Endothelial cell of umbilical vein (primary cell): ENCODE data around the gene DGKD.

Source experiments
- CTCF ChIP-seq, 2 donors: IDR thresholded peaks; 1 replicate in 1 of 2; 2 replicates in 1 of 2; pipeline ENCODE4 v1.5.1; 2011; ENCODE audit warnings: low read length in 2 of 2, mild to moderate bottlenecking in 2 of 2, moderate library complexity in 2 of 2, control low read depth in 1 of 2, inconsistent platforms in 1 of 2, low read depth in 1 of 2; ENCODE audit not compliant: insufficient read depth in 1 of 2; ENCODE audit errors: extremely low read depth in 1 of 2
- EZH2 ChIP-seq: IDR thresholded peaks from 2 replicates; pipeline ENCODE4 v1.6.1; 2012; ENCODE audit warnings: borderline replicate concordance, low read depth, mild to moderate bottlenecking, moderate library complexity, low read length, inconsistent platforms; ENCODE audit not compliant: severe bottlenecking
- FOS ChIP-seq: IDR thresholded peaks from 2 replicates; pipeline ENCODE4 v1.6.1; 2011; ENCODE audit warnings: mild to moderate bottlenecking, low read length, moderate library complexity, borderline replicate concordance; ENCODE audit not compliant: insufficient read depth
- JUN ChIP-seq: IDR thresholded peaks from 2 replicates; pipeline ENCODE4 v1.6.1; 2011; ENCODE audit warnings: borderline replicate concordance, low read depth; ENCODE audit not compliant: insufficient read length, insufficient read depth
- MAX ChIP-seq: IDR thresholded peaks from 2 replicates; pipeline ENCODE4 v1.6.1; 2011; ENCODE audit not compliant: insufficient read depth, insufficient read length
- MYC ChIP-seq: IDR thresholded peaks from one replicate; pipeline ENCODE4 v1.6.1; 2011; ENCODE audit warnings: mild to moderate bottlenecking, low read depth, low read length
- POLR2A ChIP-seq: IDR thresholded peaks from 2 replicates; pipeline ENCODE4 v1.6.1; 2012; ENCODE audit warnings: low read depth, mild to moderate bottlenecking, control low read depth, low read length
- POLR2AphosphoS5 ChIP-seq: IDR thresholded peaks from 2 replicates; pipeline ENCODE4 v1.6.1; 2012; ENCODE audit warnings: low read depth, mild to moderate bottlenecking, control low read depth, low read length, moderate library complexity; ENCODE audit not compliant: insufficient read depth

GRCh38 chr2:233490831-233491230 is 136.5 kb downstream of the DGKD start:
- no peak for TF ChIP-seq CTCF (IDR thresholded peaks at IDR 0.05; ENCODE audit: extremely low read depth in 1 of 2, insufficient read depth in 1 of 2, low read depth in 1 of 2, low read length in 2 of 2)
- TF ChIP-seq EZH2: no peak
- TF ChIP-seq POLR2A: no peak
- TF ChIP-seq JUN: no peak
- no peak for TF ChIP-seq POLR2AphosphoS5
- no peak for TF ChIP-seq MAX
- no peak for TF ChIP-seq MYC
- no peak for TF ChIP-seq FOS
